Occipital lobe (tissue), 2 donors: ENCODE results near the gene FAM200B. TPM values are rescaled to one million over a fixed set of nuclear protein-coding genes. Genes with fewer than 3 reads are reported as not detected.

Experiments
- DNase-seq: peaks from one replicate; lab custom pipeline; 2025; lab: John Stamatoyannopoulos, UW
- total RNA-seq: library from RNA; depleted of rRNA; stranded (reverse); fragments of >200 nt; gene quantifications from one replicate; pipeline ENCODE4 v1.2.3, GENCODE V29; 2014

Gene FAM200B
- total RNA-seq, 1 donor from 2014 or later, result 98.4 TPM

DNA sequence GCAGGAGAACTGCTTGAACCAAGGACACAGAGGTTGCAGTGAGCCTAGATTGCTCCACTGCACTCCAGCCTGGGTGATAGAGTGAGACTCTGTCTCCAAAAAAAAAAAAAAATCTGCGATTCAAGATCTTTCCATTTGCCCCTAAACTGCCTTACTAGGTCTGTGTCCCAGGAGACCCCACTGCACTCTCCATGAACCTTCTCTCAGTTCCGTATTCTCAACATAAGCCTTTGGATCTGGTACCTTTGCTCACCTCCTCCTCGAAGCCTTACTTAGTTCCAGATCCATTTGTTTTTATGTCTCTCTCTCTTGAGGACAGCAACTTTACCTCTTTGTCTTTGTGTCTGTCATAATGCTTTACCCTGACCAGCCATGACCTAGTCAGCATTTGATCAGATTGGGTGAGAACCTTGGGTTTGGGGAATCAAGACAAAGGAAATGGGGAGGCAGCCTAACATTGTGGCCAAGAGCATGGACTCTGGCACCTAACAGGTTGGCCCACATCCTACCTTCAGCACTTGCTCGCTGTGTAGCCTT, 55.0 kb downstream of the FAM200B start:
- no peak for DNase-seq

DNA sequence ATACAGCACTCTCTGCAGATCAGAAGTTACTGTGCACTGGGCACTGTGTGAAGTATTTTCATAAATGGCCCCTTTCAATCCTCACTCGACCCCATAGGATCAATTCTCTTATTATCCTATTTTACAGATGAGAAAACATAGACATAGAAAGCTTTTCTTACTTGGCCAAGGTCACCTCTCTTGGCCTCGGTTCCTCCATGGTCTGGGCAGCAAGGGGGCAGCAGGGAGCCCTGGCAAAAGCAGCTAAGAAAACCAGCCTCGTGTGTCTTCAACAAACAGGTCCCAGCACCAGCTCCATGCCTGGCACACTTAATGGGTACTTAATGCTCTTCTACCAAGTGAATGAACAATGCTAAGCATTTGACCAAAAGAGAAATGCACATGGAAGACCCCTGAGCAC, 55.6 kb downstream of the FAM200B start:
- DNase-seq, result no peak

DNA sequence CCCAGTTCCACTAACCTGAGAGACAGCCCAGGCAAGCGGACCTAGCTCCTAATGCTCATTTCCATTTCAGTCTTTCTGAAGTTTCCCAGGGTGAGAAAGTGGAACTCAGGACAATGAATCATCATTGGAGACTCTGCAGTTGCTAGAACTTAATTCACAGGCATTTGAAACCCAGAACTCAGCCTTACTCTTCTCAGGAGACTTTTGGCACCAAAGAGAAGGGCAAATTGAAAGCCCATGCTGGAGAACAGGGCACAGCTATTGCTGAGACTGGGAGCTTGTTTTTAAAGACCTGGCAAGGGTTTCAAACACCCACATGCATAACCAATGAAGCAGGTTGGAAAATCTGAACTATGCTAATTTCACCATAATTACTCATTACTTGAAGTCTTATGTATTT, 57.2 kb downstream of the FAM200B start:
- DNase-seq, result no peak

Other genes starting within 250 kb of the FAM200B start
- gene CC2D2A, start 211.9 kb upstream of the FAM200B start, total RNA-seq, result 19.8 TPM
- gene FBXL5, start 26.5 kb upstream of the FAM200B start, total RNA-seq, result 229 TPM
- gene BST1, start 21.2 kb downstream of the FAM200B start, total RNA-seq, result 2.8 TPM
- gene CD38, start 96.5 kb downstream of the FAM200B start, total RNA-seq, result 6.1 TPM